DOHH2 (cell line): ENCODE results near the gene PDIA6.

Experiments used
- H3F3A ChIP-seq: fragments of 200-600 bp; sonication (generic), shearing (Covaris generic); 2 replicates; pipeline ENCODE4 v1.6.0; 2016; ENCODE audit warnings: antibody characterized with exemption, mild to moderate bottlenecking; ENCODE audit not compliant: control insufficient read depth, insufficient read depth
- H3K27ac ChIP-seq: fragments of 200-600 bp; sonication (generic); 2 replicates; pipeline ENCODE4 v1.5.1; 2014; ENCODE audit warnings: low read depth, mild to moderate bottlenecking, low read length, moderate library complexity
- H3K27me3 ChIP-seq: fragments of 200-600 bp; sonication (generic); 2 replicates; pipeline ENCODE4 v1.6.1; 2014; ENCODE audit warnings: mild to moderate bottlenecking, low read length, mixed read lengths; ENCODE audit not compliant: control insufficient read depth
- H3K36me3 ChIP-seq: fragments of 200-600 bp; sonication (generic); 2 replicates; pipeline ENCODE4 v1.6.1; 2014; ENCODE audit warnings: mild to moderate bottlenecking, low read length, moderate library complexity, mixed read lengths; ENCODE audit not compliant: control insufficient read depth
- H3K4me1 ChIP-seq: fragments of 200-600 bp; sonication (generic); 2 replicates; pipeline ENCODE4 v1.6.1; 2014; ENCODE audit warnings: mild to moderate bottlenecking, low read length, mixed read lengths; ENCODE audit not compliant: control insufficient read depth
- H3K4me2 ChIP-seq: fragments of 200-600 bp; sonication (generic); 2 replicates; pipeline ENCODE4 v1.6.0; 2014; ENCODE audit warnings: mild to moderate bottlenecking, low read length, moderate library complexity
- H3K4me3 ChIP-seq: fragments of 200-600 bp; sonication (generic); 2 replicates; pipeline ENCODE4 v1.5.1; 2014; ENCODE audit warnings: mild to moderate bottlenecking, low read length, mixed read lengths
- H3K79me2 ChIP-seq: fragments of 200-600 bp; sonication (generic); 2 replicates; pipeline ENCODE4 v1.6.1; 2014; ENCODE audit warnings: mild to moderate bottlenecking, low read length, mixed read lengths; ENCODE audit not compliant: control insufficient read depth
- H3K9me2 ChIP-seq: fragments of 200-600 bp; sonication (generic); replicated peaks from 2 replicates; pipeline ENCODE4 v1.6.1; 2014; ENCODE audit warnings: mild to moderate bottlenecking, low read length, mixed read lengths; ENCODE audit not compliant: control insufficient read depth
- H3K9me3 ChIP-seq: fragments of 200-600 bp; sonication (generic); 2 replicates; pipeline ENCODE4 v1.6.1; 2014; ENCODE audit warnings: antibody characterized with exemption, low read length, mixed read lengths; ENCODE audit not compliant: control insufficient read depth, insufficient read depth
- H4K20me1 ChIP-seq: fragments of 200-600 bp; sonication (generic); 2 replicates; pipeline ENCODE4 v1.6.0; 2014; ENCODE audit warnings: low read depth, mild to moderate bottlenecking, antibody characterized with exemption, low read length, moderate library complexity; ENCODE audit not compliant: control insufficient read depth, insufficient read depth
- EZH2phosphoT487 ChIP-seq: fragments of 200-600 bp; sonication (generic); IDR thresholded peaks from 2 replicates; pipeline ENCODE4 v1.6.1; 2017; ENCODE audit warnings: borderline replicate concordance, mild to moderate bottlenecking, antibody characterized with exemption, low read length, moderate library complexity, mixed read lengths
- TF ChIP-seq, protein P1 (sequence below): fragments of 200-600 bp; sonication (generic); IDR thresholded peaks from one replicate; pipeline ENCODE4 v1.5.1; 2014; ENCODE audit warnings: antibody characterized with exemption, mild to moderate bottlenecking, low read depth, low read length; ENCODE audit not compliant: poor library complexity, severe bottlenecking

Gene PDIA6

DNA sequence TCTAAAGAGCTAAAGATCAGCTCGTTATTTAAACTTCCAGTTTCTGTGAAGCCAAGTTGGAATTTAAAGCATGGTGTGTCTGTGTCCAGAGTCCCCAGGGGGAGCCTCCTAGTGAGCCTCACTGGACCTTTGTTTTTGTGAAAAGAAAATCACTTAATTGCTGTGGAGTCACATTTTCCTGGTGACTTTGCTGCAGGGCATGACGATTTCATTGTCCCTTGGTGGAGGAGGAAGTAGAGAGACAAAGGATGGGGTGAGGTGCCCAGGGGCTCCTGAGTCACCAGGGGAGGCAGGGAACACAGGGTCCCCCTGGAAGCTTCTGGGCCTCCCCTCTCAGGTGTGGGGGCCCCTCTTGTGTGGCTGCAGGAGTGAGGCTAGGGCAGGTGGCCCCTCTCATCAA is 71.4 kb downstream of the PDIA6 start:
- Histone ChIP-seq H3K4me2 (no peak overlapping the region), H3K27ac (no peak overlapping the region), H3K9me3 (no peaks in the 10 kb centered on the region), H3K36me3 (no peaks in the 10 kb centered on the region), H4K20me1 (no peaks in the 10 kb centered on the region), H3F3A (no peaks in the 10 kb centered on the region), H3K9me2 (no peaks in the 10 kb centered on the region), H3K79me2 (no peaks in the 10 kb centered on the region), H3K4me1 (peaks cover 12% of the 10 kb centered on the region), H3K27me3 (peaks cover under 1% of the 10 kb centered on the region; the same call in 1 of the 2 replicates), H3K4me3 (no peak overlapping the region)
- TF ChIP-seq, protein P1, sequence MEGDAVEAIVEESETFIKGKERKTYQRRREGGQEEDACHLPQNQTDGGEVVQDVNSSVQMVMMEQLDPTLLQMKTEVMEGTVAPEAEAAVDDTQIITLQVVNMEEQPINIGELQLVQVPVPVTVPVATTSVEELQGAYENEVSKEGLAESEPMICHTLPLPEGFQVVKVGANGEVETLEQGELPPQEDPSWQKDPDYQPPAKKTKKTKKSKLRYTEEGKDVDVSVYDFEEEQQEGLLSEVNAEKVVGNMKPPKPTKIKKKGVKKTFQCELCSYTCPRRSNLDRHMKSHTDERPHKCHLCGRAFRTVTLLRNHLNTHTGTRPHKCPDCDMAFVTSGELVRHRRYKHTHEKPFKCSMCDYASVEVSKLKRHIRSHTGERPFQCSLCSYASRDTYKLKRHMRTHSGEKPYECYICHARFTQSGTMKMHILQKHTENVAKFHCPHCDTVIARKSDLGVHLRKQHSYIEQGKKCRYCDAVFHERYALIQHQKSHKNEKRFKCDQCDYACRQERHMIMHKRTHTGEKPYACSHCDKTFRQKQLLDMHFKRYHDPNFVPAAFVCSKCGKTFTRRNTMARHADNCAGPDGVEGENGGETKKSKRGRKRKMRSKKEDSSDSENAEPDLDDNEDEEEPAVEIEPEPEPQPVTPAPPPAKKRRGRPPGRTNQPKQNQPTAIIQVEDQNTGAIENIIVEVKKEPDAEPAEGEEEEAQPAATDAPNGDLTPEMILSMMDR: no peak
- no peak for TF ChIP-seq EZH2phosphoT487

DNA sequence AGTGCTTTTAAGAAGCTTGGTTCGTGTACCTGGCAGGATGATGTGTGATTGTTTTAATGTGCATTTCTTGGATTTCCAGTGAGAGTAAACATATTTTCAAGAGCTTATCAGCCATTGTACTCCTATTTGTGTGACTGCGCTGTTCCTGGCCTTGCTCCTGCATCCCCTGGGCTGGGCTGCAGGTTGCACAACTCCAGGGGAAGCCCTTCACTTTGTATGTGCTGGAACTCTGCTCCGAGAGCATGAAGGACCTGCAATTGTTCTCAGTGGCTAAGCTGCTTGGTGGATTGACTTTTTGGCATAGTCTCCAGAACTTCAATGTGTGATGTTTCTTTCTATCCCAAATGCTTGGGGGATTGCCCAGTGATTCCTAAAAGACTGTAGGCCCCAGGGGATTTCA is 72.4 kb downstream of the PDIA6 start:
- Histone ChIP-seq H4K20me1 (no peaks in the 10 kb centered on the region), H3K27ac (no peak overlapping the region), H3K4me1 (peaks cover 3% of the 10 kb centered on the region), H3K79me2 (no peaks in the 10 kb centered on the region), H3K27me3 (peaks cover 4% of the 10 kb centered on the region; the same call in 1 of the 2 replicates), H3K36me3 (no peaks in the 10 kb centered on the region), H3K9me3 (no peaks in the 10 kb centered on the region), H3K4me2 (no peak overlapping the region), H3F3A (no peaks in the 10 kb centered on the region), H3K9me2 (no peaks in the 10 kb centered on the region), H3K4me3 (no peak overlapping the region)
- no peak for TF ChIP-seq EZH2phosphoT487
- TF ChIP-seq, protein P1: no peak

DNA sequence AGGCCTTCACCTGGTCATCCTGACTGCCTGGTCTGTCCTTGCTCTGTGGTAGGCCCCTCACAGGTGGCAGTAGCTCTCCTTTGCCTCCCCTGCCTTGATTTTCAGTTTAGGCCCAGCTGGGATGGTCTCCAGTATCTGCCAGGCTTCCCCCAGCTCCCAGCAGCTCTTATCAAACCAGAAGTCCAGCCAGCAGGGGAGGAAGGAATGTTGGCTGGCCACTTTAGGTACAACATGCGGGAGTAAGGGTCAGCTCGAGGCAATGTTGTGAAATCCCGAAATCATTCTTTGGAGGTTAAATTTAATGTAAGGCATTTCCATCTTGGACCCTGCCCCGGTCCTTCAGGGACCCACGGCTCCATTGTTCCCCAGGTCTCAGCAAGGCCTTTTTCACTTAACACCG is 74.4 kb downstream of the PDIA6 start:
- Histone ChIP-seq H4K20me1 (no peaks in the 10 kb centered on the region), H3K4me1 (no peaks in the 10 kb centered on the region), H3K27ac (no peak overlapping the region), H3K4me3 (no peak overlapping the region), H3K9me2 (no peaks in the 10 kb centered on the region), H3K9me3 (no peaks in the 10 kb centered on the region), H3F3A (no peaks in the 10 kb centered on the region), H3K27me3 (peaks cover 10% of the 10 kb centered on the region), H3K36me3 (no peaks in the 10 kb centered on the region), H3K4me2 (no peak overlapping the region), H3K79me2 (no peaks in the 10 kb centered on the region)
- TF ChIP-seq EZH2phosphoT487: no peak
- TF ChIP-seq, protein P1: no peak

DNA sequence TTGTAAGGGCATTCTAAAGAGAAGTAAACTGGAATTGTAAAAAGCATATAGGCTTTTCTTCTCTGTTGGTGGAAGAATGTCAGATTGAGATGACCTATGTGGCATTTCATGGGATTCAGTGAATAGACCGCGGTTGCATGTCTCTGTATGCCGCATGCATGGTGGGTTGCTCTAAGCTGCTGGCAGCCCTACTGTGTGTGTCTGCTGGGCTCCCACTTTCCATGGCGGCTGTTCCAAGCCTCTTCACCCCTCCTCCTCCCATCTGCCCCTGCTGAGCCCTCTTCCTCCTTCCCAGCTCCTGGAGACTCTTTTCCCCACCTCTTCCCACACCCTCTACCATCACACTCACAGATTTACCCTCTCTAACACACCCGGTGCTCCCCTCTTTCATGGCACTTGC is 78.6 kb downstream of the PDIA6 start:
- Histone ChIP-seq H3K4me3 (no peak overlapping the region), H3F3A (no peaks in the 10 kb centered on the region), H3K27ac (no peak overlapping the region), H3K9me3 (no peaks in the 10 kb centered on the region), H3K4me2 (no peak overlapping the region), H3K36me3 (no peaks in the 10 kb centered on the region), H3K27me3 (peaks cover 10% of the 10 kb centered on the region), H3K79me2 (no peaks in the 10 kb centered on the region), H3K4me1 (no peaks in the 10 kb centered on the region), H3K9me2 (no peaks in the 10 kb centered on the region), H4K20me1 (no peaks in the 10 kb centered on the region)
- no peak for TF ChIP-seq EZH2phosphoT487
- TF ChIP-seq, protein P1: no peak
